Measurements from ENCODE around the gene SH2D7. TPM values are rescaled to one million over a fixed set of nuclear protein-coding genes. Genes with fewer than 3 reads are reported as not detected.

The SH2D7 gene
- total and polyA plus RNA-seq, 3 donors from 2014 or later, result 1.5 to 5.0 (median 2.2) TPM

DNA sequence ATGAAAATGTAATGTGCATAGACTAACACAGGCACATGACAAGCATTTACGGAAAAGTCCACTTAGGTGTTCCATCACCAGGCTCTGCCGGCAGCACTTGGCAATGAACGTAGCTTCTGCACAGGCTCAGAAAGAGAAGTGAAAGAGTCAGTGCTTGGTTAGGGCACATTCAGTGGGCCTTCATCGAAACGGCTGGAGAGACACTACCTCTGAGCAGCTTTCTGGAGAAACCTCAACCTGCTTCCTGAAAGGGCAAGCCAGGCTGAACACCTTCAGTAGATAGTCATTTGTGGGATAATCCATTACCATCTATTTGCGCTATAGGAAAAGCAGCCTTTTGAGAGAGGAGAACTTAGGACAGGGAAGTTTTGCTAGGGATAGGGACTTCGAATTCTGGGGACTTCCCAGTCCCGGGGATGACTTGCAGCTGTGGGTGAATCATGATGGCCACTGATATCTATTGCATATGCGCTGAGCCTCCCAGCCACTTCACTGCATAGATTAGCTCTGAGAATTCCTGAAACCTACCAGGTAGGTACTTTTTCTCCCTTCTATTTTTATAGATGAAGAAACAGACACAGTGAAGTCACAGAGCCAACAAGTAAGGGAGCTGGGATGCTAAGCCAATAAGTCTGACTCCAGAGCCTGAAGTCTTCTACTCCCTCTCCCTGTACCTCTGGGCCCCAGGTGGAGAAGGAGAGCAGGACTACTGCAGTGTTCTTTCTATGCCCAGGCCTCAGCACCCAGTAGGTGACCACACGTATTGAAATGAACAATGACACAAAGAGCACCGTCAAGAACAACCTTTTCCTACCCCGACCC lies 4.2 kb upstream of the SH2D7 start:
- DNase-seq, result no peak
- TF ChIP-seq, protein P1, sequence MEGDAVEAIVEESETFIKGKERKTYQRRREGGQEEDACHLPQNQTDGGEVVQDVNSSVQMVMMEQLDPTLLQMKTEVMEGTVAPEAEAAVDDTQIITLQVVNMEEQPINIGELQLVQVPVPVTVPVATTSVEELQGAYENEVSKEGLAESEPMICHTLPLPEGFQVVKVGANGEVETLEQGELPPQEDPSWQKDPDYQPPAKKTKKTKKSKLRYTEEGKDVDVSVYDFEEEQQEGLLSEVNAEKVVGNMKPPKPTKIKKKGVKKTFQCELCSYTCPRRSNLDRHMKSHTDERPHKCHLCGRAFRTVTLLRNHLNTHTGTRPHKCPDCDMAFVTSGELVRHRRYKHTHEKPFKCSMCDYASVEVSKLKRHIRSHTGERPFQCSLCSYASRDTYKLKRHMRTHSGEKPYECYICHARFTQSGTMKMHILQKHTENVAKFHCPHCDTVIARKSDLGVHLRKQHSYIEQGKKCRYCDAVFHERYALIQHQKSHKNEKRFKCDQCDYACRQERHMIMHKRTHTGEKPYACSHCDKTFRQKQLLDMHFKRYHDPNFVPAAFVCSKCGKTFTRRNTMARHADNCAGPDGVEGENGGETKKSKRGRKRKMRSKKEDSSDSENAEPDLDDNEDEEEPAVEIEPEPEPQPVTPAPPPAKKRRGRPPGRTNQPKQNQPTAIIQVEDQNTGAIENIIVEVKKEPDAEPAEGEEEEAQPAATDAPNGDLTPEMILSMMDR (IDR thresholded peaks at IDR 0.05), result no peak
- TF ChIP-seq POLR2A (IDR thresholded peaks at IDR 0.05), result no peak
- Histone ChIP-seq H3K36me3 (ENCODE audit: low read depth, missing control alignments) (no peaks in the 10 kb centered on the region), H3K4me1 (peaks cover 7% of the 10 kb centered on the region), H3K27me3 (no peaks in the 10 kb centered on the region), H3K27ac (no peak overlapping the region), H3K4me3 (no peak overlapping the region), H3K9me3 (no peaks in the 10 kb centered on the region)
- 88% methylated on average over 12 of the region's 12 CpGs for WGBS, 2 donors
- intact Hi-C loops (cut with DNase I; ENCODE audit: low total_unique reads), result no loop called here

- H3K27ac ChIP-seq, result no peak overlapping the region
- H3K9me3 ChIP-seq, result no peaks in the 10 kb centered on the region
- H3K36me3 ChIP-seq (ENCODE audit: low read depth, missing control alignments), result no peaks in the 10 kb centered on the region
- no peaks in the 10 kb centered on the region for H3K27me3 ChIP-seq
- WGBS, 2 donors, result 85 to 86% methylated on average over 3 of the region's 3 CpGs
- intact Hi-C loops (cut with DNase I; ENCODE audit: low total_unique reads), result no loop called here
- H3K4me1 ChIP-seq, result peaks cover 7% of the 10 kb centered on the region
- no peak overlapping the region for H3K4me3 ChIP-seq
- TF ChIP-seq, protein P1 (IDR thresholded peaks at IDR 0.05), result no peak
- TF ChIP-seq POLR2A (IDR thresholded peaks at IDR 0.05), result no peak
- DNase-seq, result no peak
Observed at GRCh38 chr15:78088773-78089080, 3.6 kb upstream of the SH2D7 start.

- no peaks in the 10 kb centered on the region for H3K36me3 ChIP-seq (ENCODE audit: low read depth, missing control alignments)
- H3K4me3 ChIP-seq, result no peak overlapping the region
- H3K9me3 ChIP-seq, result no peaks in the 10 kb centered on the region
- intact Hi-C loops (cut with DNase I; ENCODE audit: low total_unique reads), result no loop called here
- no peaks in the 10 kb centered on the region for H3K4me1 ChIP-seq
- no peak for TF ChIP-seq POLR2A (IDR thresholded peaks at IDR 0.05)
- TF ChIP-seq, protein P1 (IDR thresholded peaks at IDR 0.05), result no peak
- no peak overlapping the region for H3K27ac ChIP-seq
- H3K27me3 ChIP-seq, result no peaks in the 10 kb centered on the region
- no peak for DNase-seq
- 88% methylated on average over 3 of the region's 3 CpGs for WGBS, 2 donors
Observed at GRCh38 chr15:78090422-78091063, 1.8 kb upstream of the SH2D7 start.

DNA sequence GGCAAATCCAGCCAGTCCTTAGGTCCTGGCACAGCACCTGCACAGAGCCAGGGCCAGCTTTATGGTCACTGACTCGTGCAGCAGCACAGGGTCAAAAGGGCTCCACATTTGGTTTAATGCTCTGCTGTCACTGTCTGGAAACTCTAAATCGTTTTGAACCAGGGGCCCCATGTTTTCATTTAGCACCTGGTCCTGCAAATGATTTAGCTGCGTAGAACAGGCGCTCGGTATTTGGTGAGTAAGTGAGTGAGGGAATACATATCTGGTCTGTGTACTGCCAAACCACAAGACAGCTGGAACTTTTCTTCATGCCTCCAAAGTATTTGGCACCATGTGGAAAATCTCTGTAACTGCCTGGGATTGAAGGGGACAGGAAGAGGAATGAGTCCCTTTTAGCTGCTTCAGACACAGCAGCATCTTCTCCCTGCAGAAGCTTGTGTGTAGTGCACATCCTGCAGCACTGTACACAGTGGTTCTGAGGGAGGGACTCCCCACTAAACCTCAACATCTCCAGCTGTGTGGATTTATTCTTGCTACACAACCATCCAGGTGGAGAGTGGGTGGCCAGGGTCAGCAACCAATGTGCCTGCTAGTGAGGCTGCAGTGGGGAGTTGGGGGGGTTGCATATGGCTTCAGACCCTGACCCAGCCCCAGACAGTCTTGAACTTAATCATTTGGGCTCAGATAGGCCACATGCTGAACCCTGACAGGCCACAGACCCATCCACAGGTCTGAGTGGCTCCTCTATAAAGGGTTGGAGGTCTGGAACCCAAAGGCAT lies 1.1 kb downstream of the SH2D7 start:
- 40 to 72% methylated on average over 5 of the region's 5 CpGs for WGBS, 2 donors
- Histone ChIP-seq H3K27me3 (no peaks in the 10 kb centered on the region), H3K4me1 (no peaks in the 10 kb centered on the region), H3K4me3 (no peak overlapping the region), H3K36me3 (ENCODE audit: low read depth, missing control alignments) (no peaks in the 10 kb centered on the region), H3K9me3 (no peaks in the 10 kb centered on the region), H3K27ac (no peak overlapping the region)
- TF ChIP-seq POLR2A (IDR thresholded peaks at IDR 0.05), result no peak
- TF ChIP-seq, protein P1 (IDR thresholded peaks at IDR 0.05), result no peak
- no peak for DNase-seq
- intact Hi-C loops (cut with DNase I; ENCODE audit: low total_unique reads), result no loop called here
